GM12891 (cell line): ENCODE data around the gene ALK.

ENCODE experiments used
- DNase-seq: peaks from one replicate; pipeline ENCODE4 v3.0.0; 2011; ENCODE audit warnings: low spot score; ENCODE audit not compliant: insufficient read length
- FAIRE-seq: peaks from 2 replicates; lab custom pipeline; 2011; peaks lifted over from hg19 to GRCh38; lab: Jason Lieb, UNC
- PAX5 ChIP-seq: IDR thresholded peaks from 2 replicates; pipeline ENCODE4 v1.6.1; 2011; ENCODE audit warnings: low read length, moderate library complexity, mild to moderate bottlenecking; ENCODE audit not compliant: insufficient read depth, severe bottlenecking
- POLR2A ChIP-seq: IDR thresholded peaks from 2 replicates; pipeline ENCODE4 v1.6.1; 2011; ENCODE audit warnings: low read depth, low read length, control low read depth
- POLR2AphosphoS5 ChIP-seq: IDR thresholded peaks from 2 replicates; pipeline ENCODE4 v1.6.1; 2011; ENCODE audit warnings: low read depth, low read length, control low read depth
- POU2F2 ChIP-seq: IDR thresholded peaks from 2 replicates; pipeline ENCODE4 v1.6.1; 2011; ENCODE audit warnings: low read depth, mild to moderate bottlenecking, control low read depth, low read length, moderate library complexity
- SPI1 ChIP-seq: IDR thresholded peaks from 2 replicates; pipeline ENCODE4 v1.6.1; 2011; ENCODE audit warnings: low read depth, low read length, control low read depth
- TAF1 ChIP-seq: IDR thresholded peaks from 2 replicates; pipeline ENCODE4 v1.6.1; 2011; ENCODE audit warnings: low read depth, low read length, control low read depth

The ALK gene

GRCh38 chr2:29518010-29518409, 403.4 kb downstream of the ALK start:
- no peak for TF ChIP-seq POU2F2
- TF ChIP-seq POLR2A = no peak
- no peak for TF ChIP-seq POLR2AphosphoS5
- no peak for TF ChIP-seq PAX5
- no peak for TF ChIP-seq TAF1
- TF ChIP-seq SPI1 = no peak
- no peak for FAIRE-seq
- DNase-seq = no peak

GRCh38 chr2:29517413-29517812, 404.0 kb downstream of the ALK start:
- no peak for DNase-seq
- no peak for FAIRE-seq
- TF ChIP-seq PAX5 (no peak), TAF1 (no peak)

- TF ChIP-seq POLR2A = no peak
- no peak for TF ChIP-seq POU2F2
- no peak for TF ChIP-seq TAF1
- TF ChIP-seq PAX5 = no peak
- no peak for TF ChIP-seq POLR2AphosphoS5
- no peak for TF ChIP-seq SPI1
- FAIRE-seq (no peak), DNase-seq (no peak)
These were observed 404.6 kb downstream of the ALK start for GRCh38 chr2:29516767-29517166.

- DNase-seq (no peak), FAIRE-seq (no peak)
- TF ChIP-seq TAF1 (no peak), PAX5 (no peak), POLR2A (no peak), POU2F2 (no peak)
These were observed 411.5 kb downstream of the ALK start for GRCh38 chr2:29509878-29510277.

- TF ChIP-seq POLR2AphosphoS5 (no peak), PAX5 (no peak), POLR2A (no peak), TAF1 (no peak), POU2F2 (no peak), SPI1 (no peak)
- FAIRE-seq (no peak), DNase-seq (no peak)
These were observed 412.0 kb downstream of the ALK start for GRCh38 chr2:29509397-29509796.

- DNase-seq = no peak
- TF ChIP-seq PAX5 (no peak), POU2F2 (no peak), POLR2AphosphoS5 (no peak), TAF1 (no peak), SPI1 (no peak), POLR2A (no peak)
- no peak for FAIRE-seq
These were observed 416.6 kb downstream of the ALK start for GRCh38 chr2:29504746-29505145.

- DNase-seq (no peak), FAIRE-seq (no peak)
- TF ChIP-seq PAX5 = no peak
- no peak for TF ChIP-seq POLR2A
- TF ChIP-seq POLR2AphosphoS5 = no peak
- TF ChIP-seq SPI1 = no peak
- no peak for TF ChIP-seq POU2F2
- no peak for TF ChIP-seq TAF1
These were observed 418.9 kb downstream of the ALK start for GRCh38 chr2:29502460-29502911.

- TF ChIP-seq SPI1 (no peak), POLR2A (no peak), TAF1 (no peak), POLR2AphosphoS5 (no peak), PAX5 (no peak), POU2F2 (no peak)
- DNase-seq (no peak), FAIRE-seq (no peak)
These were observed 424.0 kb downstream of the ALK start for GRCh38 chr2:29497375-29497774.

- DNase-seq = no peak
- no peak for TF ChIP-seq TAF1
- no peak for FAIRE-seq
These were observed 425.2 kb downstream of the ALK start for GRCh38 chr2:29496198-29496597.

- no peak for FAIRE-seq
These were observed 425.8 kb downstream of the ALK start for GRCh38 chr2:29495536-29496060.

GRCh38 chr2:29495068-29495467, 426.3 kb downstream of the ALK start:
- FAIRE-seq = no peak
- TF ChIP-seq PAX5 (no peak), SPI1 (no peak), POU2F2 (no peak), POLR2AphosphoS5 (no peak), POLR2A (no peak), TAF1 (no peak)

More at GRCh38 chr2:29495536-29496060, 425.8 kb downstream of the ALK start:
- TF ChIP-seq TAF1 = no peak
- TF ChIP-seq PAX5 = no peak
- TF ChIP-seq SPI1 = no peak
- TF ChIP-seq POLR2AphosphoS5 = no peak
- TF ChIP-seq POLR2A = no peak
- TF ChIP-seq POU2F2 = no peak
- DNase-seq = no peak

More at GRCh38 chr2:29495068-29495467, 426.3 kb downstream of the ALK start:
- DNase-seq = no peak
